Central memory CD4-positive, alpha-beta T cell (primary cell): ENCODE results near the gene POLR2I.

ENCODE experiments used
- DNase-seq: peaks from one replicate; pipeline ENCODE4 v3.0.0; 2022

Gene POLR2I

GRCh38 chr19:36131221-36131620, 16.5 kb upstream of the POLR2I start:
- DNase-seq, result peak; percentile 43

GRCh38 chr19:36128392-36128736, 13.7 kb upstream of the POLR2I start:
- no peak for DNase-seq

- no peak for DNase-seq
Observed at GRCh38 chr19:36125557-36125956, 10.9 kb upstream of the POLR2I start.

GRCh38 chr19:36121486-36122124, 6.9 kb upstream of the POLR2I start:
- no peak for DNase-seq

GRCh38 chr19:36120984-36121358, 6.3 kb upstream of the POLR2I start:
- no peak for DNase-seq

GRCh38 chr19:36120092-36120983, 5.7 kb upstream of the POLR2I start:
- no peak for DNase-seq

GRCh38 chr19:36116344-36116637, 1.6 kb upstream of the POLR2I start:
- no peak for DNase-seq

GRCh38 chr19:36115453-36116343, 1.0 kb upstream of the POLR2I start, which contains the start of gene TBCB:
Gene TBCB (plus strand): TSS chr19:36115468. CDS start chr19:36115561, 93 bp downstream.
- DNase-seq, result peak; percentile 11

- peak; percentile 20 for DNase-seq
Observed at GRCh38 chr19:36113894-36114720, 568 bp downstream of the POLR2I start.

GRCh38 chr19:36113425-36113824, 1.2 kb downstream of the POLR2I start:
- no peak for DNase-seq

- no peak for DNase-seq
Observed at GRCh38 chr19:36112678-36113077, 2.0 kb downstream of the POLR2I start.

- DNase-seq, result no peak
Observed at GRCh38 chr19:36111200-36111539, 3.5 kb downstream of the POLR2I start.

- no peak for DNase-seq
Observed at GRCh38 chr19:36110487-36111199, 4.0 kb downstream of the POLR2I start, which contains the start of gene OVOL3. Gene OVOL3 (plus strand): TSS chr19:36111143. CDS start chr19:36111203, 60 bp downstream.

GRCh38 chr19:36108684-36109083, 6.0 kb downstream of the POLR2I start:
- DNase-seq, result no peak

GRCh38 chr19:36106991-36107390, 7.7 kb downstream of the POLR2I start:
- no peak for DNase-seq

GRCh38 chr19:36106441-36106840, 8.2 kb downstream of the POLR2I start:
- no peak for DNase-seq

- DNase-seq, result no peak
Observed at GRCh38 chr19:36103842-36104552, 10.7 kb downstream of the POLR2I start.

GRCh38 chr19:36103040-36103626, 11.5 kb downstream of the POLR2I start:
- DNase-seq, result no peak

- no peak for DNase-seq
Observed at GRCh38 chr19:36101550-36102327, 12.9 kb downstream of the POLR2I start.

- no peak for DNase-seq
Observed at GRCh38 chr19:36100476-36100875, 14.2 kb downstream of the POLR2I start.
